LHCN-M2 (cell line): ENCODE measurements around the gene MPV17L2. TPM values are rescaled to one million over a fixed set of nuclear protein-coding genes. Genes with fewer than 3 reads are reported as not detected.

Experiments used
- DNase-seq: peaks from one replicate; pipeline ENCODE4 v3.0.0-alpha.2; 2012; ENCODE audit warnings: low read depth
- total RNA-seq: library from RNA; depleted of rRNA; stranded (reverse); fragments of >200 nt; gene quantifications from 2 replicates; pipeline ENCODE4 v1.2.3, GENCODE V29; 2014

The MPV17L2 gene
- total RNA-seq, 1 experiment from 2014 or later, result 51.1 TPM

GRCh38 chr19:18214779-18215433 is 21.9 kb downstream of the MPV17L2 start:
- peak; percentile 55 for DNase-seq

GRCh38 chr19:18216789-18217188 is 23.8 kb downstream of the MPV17L2 start:
- no peak for DNase-seq

- DNase-seq, result no peak
Measured at GRCh38 chr19:18218159-18218558, 25.1 kb downstream of the MPV17L2 start.

GRCh38 chr19:18218600-18218999 is 25.6 kb downstream of the MPV17L2 start:
- DNase-seq, result no peak

- no peak for DNase-seq
Measured at GRCh38 chr19:18219911-18220631, 27.1 kb downstream of the MPV17L2 start.

- DNase-seq, result no peak
Measured at GRCh38 chr19:18220632-18221275, 27.7 kb downstream of the MPV17L2 start.

- DNase-seq, result no peak
Measured at GRCh38 chr19:18221815-18222725, 29.1 kb downstream of the MPV17L2 start.

GRCh38 chr19:18223860-18224524 is 31.0 kb downstream of the MPV17L2 start:
- peak; percentile 12 for DNase-seq

- peak; percentile 97 for DNase-seq
Measured at GRCh38 chr19:18224525-18225354, 31.7 kb downstream of the MPV17L2 start.

- DNase-seq, result no peak
Measured at GRCh38 chr19:18225355-18225701, 32.3 kb downstream of the MPV17L2 start.

GRCh38 chr19:18225702-18226468 is 32.9 kb downstream of the MPV17L2 start, which contains the start of gene PDE4C:
TSS of gene PDE4C (minus strand) at chr19:18226438. CDS start at chr19:18226415, 23 bp downstream.
- DNase-seq, result no peak

GRCh38 chr19:18226956-18227780 is 34.1 kb downstream of the MPV17L2 start:
- no peak for DNase-seq

GRCh38 chr19:18227781-18228271 is 34.8 kb downstream of the MPV17L2 start:
- DNase-seq, result no peak

GRCh38 chr19:18229474-18229873 is 36.5 kb downstream of the MPV17L2 start:
- no peak for DNase-seq

GRCh38 chr19:18229915-18230314 is 36.9 kb downstream of the MPV17L2 start:
- DNase-seq, result no peak

GRCh38 chr19:18230941-18231734 is 38.1 kb downstream of the MPV17L2 start:
- no peak for DNase-seq

- DNase-seq, result no peak
Measured at GRCh38 chr19:18231775-18232174, 38.8 kb downstream of the MPV17L2 start.
